CD4-positive, alpha-beta T cell treated with Interleukin-4 for 1 hour (primary cell): ENCODE measurements around the gene TUT4.
A peak's percentile ranks its signal among the peaks of the same experiment; 100 is the strongest.
"Not testable (repeated sequence)": the region's sequence is repeated elsewhere in the genome, so short reads cannot be mapped to it uniquely, and the experiment has no call there.

Experiments
- DNase-seq, 2 donors: peaks; one replicate each; pipeline ENCODE4 v3.0.0-alpha.2; 2020 to 2022

Gene TUT4, protein sequence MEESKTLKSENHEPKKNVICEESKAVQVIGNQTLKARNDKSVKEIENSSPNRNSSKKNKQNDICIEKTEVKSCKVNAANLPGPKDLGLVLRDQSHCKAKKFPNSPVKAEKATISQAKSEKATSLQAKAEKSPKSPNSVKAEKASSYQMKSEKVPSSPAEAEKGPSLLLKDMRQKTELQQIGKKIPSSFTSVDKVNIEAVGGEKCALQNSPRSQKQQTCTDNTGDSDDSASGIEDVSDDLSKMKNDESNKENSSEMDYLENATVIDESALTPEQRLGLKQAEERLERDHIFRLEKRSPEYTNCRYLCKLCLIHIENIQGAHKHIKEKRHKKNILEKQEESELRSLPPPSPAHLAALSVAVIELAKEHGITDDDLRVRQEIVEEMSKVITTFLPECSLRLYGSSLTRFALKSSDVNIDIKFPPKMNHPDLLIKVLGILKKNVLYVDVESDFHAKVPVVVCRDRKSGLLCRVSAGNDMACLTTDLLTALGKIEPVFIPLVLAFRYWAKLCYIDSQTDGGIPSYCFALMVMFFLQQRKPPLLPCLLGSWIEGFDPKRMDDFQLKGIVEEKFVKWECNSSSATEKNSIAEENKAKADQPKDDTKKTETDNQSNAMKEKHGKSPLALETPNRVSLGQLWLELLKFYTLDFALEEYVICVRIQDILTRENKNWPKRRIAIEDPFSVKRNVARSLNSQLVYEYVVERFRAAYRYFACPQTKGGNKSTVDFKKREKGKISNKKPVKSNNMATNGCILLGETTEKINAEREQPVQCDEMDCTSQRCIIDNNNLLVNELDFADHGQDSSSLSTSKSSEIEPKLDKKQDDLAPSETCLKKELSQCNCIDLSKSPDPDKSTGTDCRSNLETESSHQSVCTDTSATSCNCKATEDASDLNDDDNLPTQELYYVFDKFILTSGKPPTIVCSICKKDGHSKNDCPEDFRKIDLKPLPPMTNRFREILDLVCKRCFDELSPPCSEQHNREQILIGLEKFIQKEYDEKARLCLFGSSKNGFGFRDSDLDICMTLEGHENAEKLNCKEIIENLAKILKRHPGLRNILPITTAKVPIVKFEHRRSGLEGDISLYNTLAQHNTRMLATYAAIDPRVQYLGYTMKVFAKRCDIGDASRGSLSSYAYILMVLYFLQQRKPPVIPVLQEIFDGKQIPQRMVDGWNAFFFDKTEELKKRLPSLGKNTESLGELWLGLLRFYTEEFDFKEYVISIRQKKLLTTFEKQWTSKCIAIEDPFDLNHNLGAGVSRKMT (N-terminal part only)

GRCh38 chr1:52552505-52553361, at the start of gene TUT4:
TSS of gene TUT4 (minus strand) at chr1:52553092. CDS start at chr1:52526280, 26,812 bp downstream.
- peak; percentile 81 to 83 for DNase-seq

DNA sequence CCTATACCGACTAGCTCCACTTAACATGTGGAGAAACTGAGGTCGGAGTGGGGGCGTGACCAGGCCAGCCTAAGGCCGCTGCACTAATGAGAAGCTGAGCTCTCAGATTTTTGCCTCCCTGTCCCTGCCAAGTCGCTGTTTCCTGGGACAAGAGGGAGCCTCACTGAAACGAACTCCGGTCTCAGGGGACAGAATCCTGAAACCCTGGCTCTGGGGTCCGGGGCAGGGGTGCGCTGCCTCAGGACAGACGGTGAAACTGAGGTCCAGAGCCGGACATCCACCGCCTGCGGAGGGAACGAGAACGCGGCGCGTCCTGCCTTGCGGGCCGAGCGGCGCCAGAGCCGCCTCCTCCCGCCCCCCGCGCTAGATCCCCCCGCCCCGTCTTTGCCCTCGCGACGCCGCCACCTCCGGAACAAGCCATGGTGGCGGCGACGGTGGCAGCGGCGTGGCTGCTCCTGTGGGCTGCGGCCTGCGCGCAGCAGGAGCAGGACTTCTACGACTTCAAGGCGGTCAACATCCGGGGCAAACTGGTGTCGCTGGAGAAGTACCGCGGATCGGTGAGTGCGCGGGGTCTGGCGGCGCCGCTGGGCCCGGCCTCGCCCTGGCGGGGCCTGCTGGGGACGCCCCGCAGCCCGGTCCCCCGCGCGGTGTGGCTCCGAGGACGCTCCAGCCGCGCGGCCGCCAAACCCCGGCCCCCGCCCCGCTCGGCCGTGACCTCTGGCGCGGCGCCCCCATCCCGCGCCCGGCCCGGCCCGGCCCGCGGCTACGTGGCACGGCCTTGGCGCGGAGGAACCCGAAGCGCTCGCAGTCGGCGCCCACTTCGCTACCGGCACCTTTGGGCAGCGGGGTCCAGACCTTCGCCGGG, 49.3 kb upstream of the TUT4 start, which contains the start of gene GPX7:
Gene GPX7, plus strand, starts transcription at position 381 of the 865 bp plus-strand sequence. Its CDS starts 39 bp downstream, at position 420.
- peak; percentile 62 to 68 for DNase-seq

GRCh38 chr1:52601519-52601918, 48.6 kb upstream of the TUT4 start:
- DNase-seq, result no peak

DNA sequence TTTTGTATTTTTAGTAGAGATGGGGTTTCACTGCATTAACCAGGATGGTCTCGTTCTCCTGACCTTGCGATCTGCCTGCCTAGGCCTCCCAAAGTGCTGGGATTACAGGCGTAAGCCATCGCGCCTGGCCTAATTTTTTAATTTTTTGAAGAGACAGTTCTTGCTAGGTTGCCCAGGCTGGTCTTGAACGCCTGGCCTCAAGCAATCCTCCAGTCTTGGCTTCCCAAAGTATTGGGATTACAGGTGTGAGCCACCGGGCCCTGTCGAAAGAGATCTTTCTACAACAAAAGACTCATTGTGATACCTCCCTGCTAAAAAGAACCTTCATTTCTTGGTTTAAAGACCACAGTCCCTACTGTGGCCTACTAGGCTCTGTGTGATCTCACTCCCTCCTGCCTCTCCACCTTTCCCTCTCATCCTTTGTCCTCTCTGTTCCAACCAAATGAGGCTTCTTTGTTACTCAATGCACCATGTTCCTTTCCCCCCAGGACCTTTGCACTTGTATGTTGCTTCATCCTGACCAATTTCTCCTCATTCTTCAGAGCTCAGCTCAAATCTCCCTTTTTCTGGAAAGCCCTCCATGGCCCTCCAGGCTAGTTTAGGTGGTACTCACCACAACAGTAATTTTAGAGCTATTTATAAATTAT, 47.8 kb upstream of the TUT4 start:
- no peak for DNase-seq

DNA sequence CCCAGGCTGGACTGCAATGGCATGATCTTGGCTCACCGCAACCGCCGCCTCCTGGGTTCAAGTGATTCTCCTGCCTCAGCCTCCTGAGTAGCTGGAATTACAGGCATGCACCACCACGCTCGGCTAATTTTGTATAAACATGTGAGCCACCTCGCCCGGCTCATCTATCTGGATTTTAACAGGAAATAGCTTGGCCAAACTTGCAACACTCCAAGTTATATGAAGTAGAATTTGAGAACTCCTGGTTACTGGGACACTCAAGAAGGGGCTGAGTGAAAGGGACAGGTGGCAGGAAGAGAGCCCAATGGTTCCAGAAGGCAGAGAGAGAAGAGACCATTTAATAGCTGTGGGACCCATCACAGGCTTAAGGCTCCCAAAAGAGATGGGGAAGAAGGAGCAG, 46.3 kb upstream of the TUT4 start:
- no peak for DNase-seq

GRCh38 chr1:52598729-52599128, 45.8 kb upstream of the TUT4 start:
- no peak for DNase-seq

GRCh38 chr1:52597912-52598311, 45.0 kb upstream of the TUT4 start:
- no peak for DNase-seq

DNA sequence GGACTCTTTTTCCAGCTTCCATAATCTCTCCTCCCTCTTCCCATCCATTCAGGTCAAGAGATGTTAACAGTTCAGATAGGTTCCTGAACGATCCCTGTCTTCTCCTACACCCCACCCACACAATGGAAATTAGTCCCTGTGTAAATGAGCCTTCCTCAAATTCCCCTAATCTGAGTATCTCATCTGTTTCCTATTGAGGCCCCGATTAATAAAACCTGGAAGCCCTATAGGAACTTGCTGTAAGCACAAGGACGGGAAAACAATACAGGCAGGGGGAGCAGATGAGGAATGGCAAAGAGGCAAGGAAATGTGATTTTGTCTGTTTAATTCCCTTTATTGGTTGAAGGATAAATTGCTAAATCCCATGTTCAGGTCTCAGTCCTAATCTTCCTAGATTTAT, 42.2 kb upstream of the TUT4 start:
- DNase-seq, result no peak

- DNase-seq, result no peak
Measured at GRCh38 chr1:52593495-52593894, 40.6 kb upstream of the TUT4 start.

DNA sequence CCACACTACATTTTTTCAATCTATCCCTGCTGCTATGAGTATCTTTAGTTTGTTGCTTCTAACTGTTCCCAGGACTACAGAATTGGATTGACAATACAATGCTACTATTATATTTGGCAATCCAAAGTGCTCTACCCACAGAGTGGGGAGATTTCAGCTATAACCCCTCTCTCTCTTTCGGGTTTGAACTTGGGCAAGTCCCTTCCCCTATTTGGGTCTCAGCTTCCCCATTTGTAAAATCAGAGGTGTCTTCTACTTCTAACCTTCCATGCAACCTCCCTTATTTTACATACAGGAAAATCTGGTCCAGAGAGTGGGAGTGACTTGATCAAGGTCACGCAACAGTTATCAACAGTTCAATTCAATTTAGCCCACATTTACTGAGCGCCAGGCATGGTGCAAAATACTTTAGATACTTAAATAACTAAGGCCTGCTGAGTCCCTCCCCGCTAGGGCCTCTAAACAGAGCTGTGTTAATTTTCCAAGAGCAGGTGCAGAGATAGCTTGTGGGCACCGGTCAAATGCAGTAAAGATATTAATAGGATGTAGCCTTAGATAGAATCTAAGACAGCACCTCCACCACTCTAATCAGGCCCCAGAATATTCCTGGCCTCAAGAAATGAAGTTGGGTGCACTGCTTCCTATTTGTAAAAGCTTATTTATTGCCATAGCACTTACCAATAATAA, 39.9 kb upstream of the TUT4 start:
- DNase-seq, result no peak

GRCh38 chr1:52590266-52590665, 37.4 kb upstream of the TUT4 start:
- DNase-seq, result no peak

- DNase-seq, result no peak
Measured at GRCh38 chr1:52588535-52588934, 35.6 kb upstream of the TUT4 start.

- DNase-seq, result no peak
Measured at GRCh38 chr1:52588027-52588426, 35.1 kb upstream of the TUT4 start.

DNA sequence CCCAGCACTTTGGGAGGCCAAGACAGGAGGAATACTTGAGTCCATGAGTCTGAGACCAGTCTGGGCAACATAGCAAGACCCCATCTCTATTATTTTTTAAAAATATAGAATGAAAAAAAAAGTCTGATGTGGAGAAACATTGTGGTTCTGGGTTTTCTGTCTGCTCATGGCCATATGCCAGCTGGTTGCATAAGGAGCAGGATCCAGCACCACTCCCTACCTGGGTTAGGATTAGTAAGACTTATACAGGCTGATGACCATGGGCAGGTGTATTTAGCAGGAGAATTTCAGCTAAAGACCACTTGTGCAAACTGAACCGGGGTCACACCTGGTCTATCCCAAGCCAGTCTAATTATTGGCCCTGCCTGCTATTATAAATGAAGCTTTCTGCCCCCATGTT, 32.6 kb upstream of the TUT4 start:
- DNase-seq, result no peak

DNA sequence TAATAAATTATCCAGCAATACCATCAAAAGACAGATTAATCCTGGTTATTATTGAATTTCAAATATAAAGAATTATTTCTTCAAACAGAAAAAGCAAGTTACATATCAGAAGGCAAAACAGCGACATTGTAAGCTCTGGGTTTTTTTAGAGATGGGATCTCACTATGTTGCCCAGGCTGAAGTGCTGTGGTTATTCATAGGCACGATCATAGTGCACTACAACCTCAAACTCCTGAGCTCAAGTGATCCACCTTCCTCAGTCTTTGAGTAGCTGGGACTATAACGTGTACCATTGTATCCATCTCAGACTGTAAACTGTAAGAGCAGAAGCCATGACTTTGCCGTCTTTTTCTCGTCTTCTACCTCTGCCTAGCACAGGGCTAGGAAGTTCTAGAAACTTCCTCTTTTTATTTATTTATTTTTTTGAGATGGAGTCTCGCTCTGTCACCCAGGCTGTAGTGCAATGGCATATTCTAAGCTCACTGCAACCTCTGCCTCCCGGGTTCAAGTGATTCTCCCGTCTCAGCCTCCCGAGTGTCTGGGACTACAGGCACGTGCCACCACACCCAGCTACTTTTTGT, 29.3 kb upstream of the TUT4 start:
- DNase-seq, result no peak

- no peak for DNase-seq
Measured at GRCh38 chr1:52580283-52580682, 27.4 kb upstream of the TUT4 start.

- no peak for DNase-seq
Measured at GRCh38 chr1:52579415-52579814, 26.5 kb upstream of the TUT4 start.

- DNase-seq, result not testable (repeated sequence)
Measured at GRCh38 chr1:52578066-52578465, 25.2 kb upstream of the TUT4 start.

DNA sequence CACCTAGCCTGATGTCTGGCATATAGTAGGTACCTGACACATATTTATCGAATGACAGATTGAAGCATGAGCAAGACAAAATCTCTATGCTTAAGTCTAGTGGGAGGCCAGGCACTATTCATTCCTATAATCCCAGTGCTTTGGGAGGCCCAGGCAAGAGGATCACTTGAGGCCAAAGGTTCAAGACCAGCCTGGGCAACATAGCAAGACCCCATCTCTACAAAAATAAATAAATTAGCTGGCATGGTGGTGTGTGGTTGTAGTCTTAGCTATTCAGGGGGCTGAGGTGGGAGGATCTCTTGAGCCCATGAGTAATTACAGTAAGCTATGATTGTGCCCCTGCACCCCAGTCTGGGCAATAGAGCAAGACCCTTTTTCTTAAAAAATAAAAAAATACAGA, 23.2 kb upstream of the TUT4 start:
- no peak for DNase-seq
